Smooth muscle cell (in vitro differentiated cells): ENCODE data around the gene IQSEC1. TPM values are rescaled to one million over a fixed set of nuclear protein-coding genes. Genes with fewer than 3 reads are reported as not detected.

Experiments used
- DNase-seq: peaks from one replicate; lab custom pipeline; 2025; ENCODE audit not compliant: unreplicated experiment; lab: John Stamatoyannopoulos, UW
- H2AFZ ChIP-seq: fragments of 200-600 bp; sonication (generic); 2 replicates; pipeline ENCODE4 v1.6.0; 2016; ENCODE audit warnings: antibody characterized with exemption, low read depth, mild to moderate bottlenecking
- H3F3A ChIP-seq: fragments of 200-600 bp; sonication (generic); 2 replicates; pipeline ENCODE4 v1.6.0; 2017; ENCODE audit warnings: antibody characterized with exemption, low read depth
- H3K27ac ChIP-seq: fragments of 200-600 bp; sonication (generic); 2 replicates; pipeline ENCODE4 v1.5.1; 2016; ENCODE audit warnings: low read depth, mild to moderate bottlenecking
- H3K27me3 ChIP-seq: fragments of 200-600 bp; sonication (generic); 2 replicates; pipeline ENCODE4 v1.6.1; 2016; ENCODE audit warnings: low read depth, mild to moderate bottlenecking
- H3K36me3 ChIP-seq: fragments of 200-600 bp; sonication (generic); 2 replicates; pipeline ENCODE4 v1.5.1; 2016; ENCODE audit warnings: low read depth
- H3K4me1 ChIP-seq: fragments of 200-600 bp; sonication (generic); 2 replicates; pipeline ENCODE4 v1.5.1; 2016; ENCODE audit warnings: low read depth
- H3K4me2 ChIP-seq: fragments of 200-600 bp; sonication (generic); 2 replicates; pipeline ENCODE4 v1.6.0; 2016; ENCODE audit warnings: mild to moderate bottlenecking
- H3K4me3 ChIP-seq: fragments of 200-600 bp; sonication (generic); 2 replicates; pipeline ENCODE4 v1.5.1; 2016; ENCODE audit warnings: mild to moderate bottlenecking
- H3K79me2 ChIP-seq: fragments of 200-600 bp; sonication (generic); 2 replicates; pipeline ENCODE4 v1.6.0; 2016; ENCODE audit warnings: low read depth, mild to moderate bottlenecking
- H3K9ac ChIP-seq: fragments of 200-600 bp; sonication (generic); 2 replicates; pipeline ENCODE4 v1.6.0; 2016; ENCODE audit warnings: low read depth
- H3K9me3 ChIP-seq: fragments of 200-600 bp; sonication (generic); replicated peaks from 2 replicates; pipeline ENCODE4 v1.5.1; 2016; ENCODE audit warnings: low read depth
- H4K20me1 ChIP-seq: fragments of 200-600 bp; sonication (generic); 2 replicates; pipeline ENCODE4 v1.6.0; 2016; ENCODE audit warnings: low read depth
- CTCF ChIP-seq: fragments of 200-600 bp; sonication (generic); IDR thresholded peaks from 2 replicates; pipeline ENCODE4 v1.5.1; 2017; ENCODE audit warnings: borderline replicate concordance, mild to moderate bottlenecking, antibody characterized with exemption; ENCODE audit not compliant: insufficient read depth, poor library complexity, severe bottlenecking
- WGBS: methylation state at CpG from one replicate; pipeline ENCODE4 v1.1.7; 2016; ENCODE audit warnings: low lambda C conversion rate; 5-methylcytosine and 5-hydroxymethylcytosine counted together
- polyA plus RNA-seq: library from polyadenylated mRNA; unstranded; fragments of >200 nt; fragmentation: Nextera tagmentation; extraction: Ambion mirVana; gene quantifications from 2 replicates; pipeline ENCODE4 v1.2.1, GENCODE V29; 2016
- total RNA-seq: library from RNA; depleted of rRNA; stranded (reverse); fragments of >200 nt; gene quantifications from 2 replicates; pipeline ENCODE4 v1.2.3, GENCODE V29; 2014

IQSEC1 gene
- total and polyA plus RNA-seq, 2 experiments from 2014 or later = 18.9 to 19.8 TPM

- H3K79me2 ChIP-seq = no peaks in the 10 kb centered on the region
Measured at GRCh38 chr3:12903000-12903800, 170.0 kb downstream of the IQSEC1 start.

DNA sequence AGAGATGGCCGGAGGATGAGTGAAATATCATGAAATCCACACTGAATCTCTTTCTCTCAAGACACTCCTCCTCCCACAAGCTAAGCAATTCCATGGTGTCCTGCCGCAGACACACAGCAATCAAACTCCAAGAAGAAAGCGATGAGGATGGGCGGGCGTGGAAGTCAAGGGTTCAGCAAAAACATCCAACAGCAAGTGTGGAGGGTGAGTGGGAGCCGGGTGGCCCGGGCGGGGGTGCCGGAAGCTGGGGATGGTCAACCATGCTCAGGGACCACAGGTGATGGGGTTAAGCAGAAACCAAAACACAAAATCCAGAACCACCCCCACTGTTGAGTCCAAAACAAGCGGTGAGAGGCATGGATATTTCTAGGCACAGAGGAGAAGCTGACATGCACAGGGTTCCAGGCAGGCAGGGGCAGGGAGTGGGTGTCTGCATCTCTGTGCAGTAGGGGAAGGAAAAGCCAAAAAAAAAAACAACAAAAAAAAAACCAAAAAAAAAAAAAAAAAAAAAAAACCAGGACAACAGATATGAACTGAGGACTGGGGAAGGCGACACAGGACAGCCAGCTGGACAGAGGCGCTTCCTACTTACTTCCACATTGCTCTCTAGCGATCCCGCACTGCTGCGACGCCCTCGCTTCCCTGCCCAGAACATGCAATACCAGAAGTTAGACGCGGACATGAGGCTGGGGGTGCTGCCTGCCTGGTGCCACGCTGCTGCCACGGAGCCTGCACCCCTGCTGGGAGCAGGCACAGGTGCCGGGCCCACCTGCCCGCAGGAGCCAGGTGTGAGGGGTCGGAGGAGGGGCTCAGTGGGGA is 170.8 kb downstream of the IQSEC1 start:
- no peak overlapping the region for H3K4me2 ChIP-seq
- H2AFZ ChIP-seq = no peak overlapping the region
- no peaks in the 10 kb centered on the region for H3K4me1 ChIP-seq
- no peak overlapping the region for H3K27ac ChIP-seq
- no peak overlapping the region for H3K4me3 ChIP-seq
- 95% methylated on average over 24 of the region's 24 CpGs for WGBS
- no peaks in the 10 kb centered on the region for H3F3A ChIP-seq
- H3K79me2 ChIP-seq = no peaks in the 10 kb centered on the region
- no peaks in the 10 kb centered on the region for H3K9me3 ChIP-seq
- no peak for DNase-seq
- no peak for TF ChIP-seq CTCF
- H3K36me3 ChIP-seq = no peaks in the 10 kb centered on the region
- no peak overlapping the region for H3K9ac ChIP-seq
- H4K20me1 ChIP-seq = peaks cover 20% of the 10 kb centered on the region
- H3K27me3 ChIP-seq = no peaks in the 10 kb centered on the region

More at GRCh38 chr3:12903000-12903800, 170.0 kb downstream of the IQSEC1 start:
- no peak overlapping the region for H3K4me3 ChIP-seq
- no peaks in the 10 kb centered on the region for H3K9me3 ChIP-seq
- H4K20me1 ChIP-seq = peaks cover 20% of the 10 kb centered on the region
- H3K27ac ChIP-seq = no peak overlapping the region
- H3F3A ChIP-seq = no peaks in the 10 kb centered on the region
- H3K4me2 ChIP-seq = no peak overlapping the region
- DNase-seq = no peak
- TF ChIP-seq CTCF = no peak
- no peaks in the 10 kb centered on the region for H3K36me3 ChIP-seq
- H3K27me3 ChIP-seq = no peaks in the 10 kb centered on the region
- no peak overlapping the region for H3K9ac ChIP-seq
- H3K4me1 ChIP-seq = no peaks in the 10 kb centered on the region
- 97% methylated on average over 20 of the region's 20 CpGs for WGBS
- H2AFZ ChIP-seq = no peak overlapping the region

- Histone ChIP-seq H3K9ac (no peak overlapping the region), H3K79me2 (no peaks in the 10 kb centered on the region)
Measured at GRCh38 chr3:12901623-12902045, 171.6 kb downstream of the IQSEC1 start.

More at GRCh38 chr3:12901623-12902045, 171.6 kb downstream of the IQSEC1 start:
- no peak for TF ChIP-seq CTCF
- Histone ChIP-seq H3K4me2 (no peak overlapping the region), H3K4me3 (no peak overlapping the region), H2AFZ (no peak overlapping the region), H3K9me3 (no peaks in the 10 kb centered on the region), H3F3A (no peaks in the 10 kb centered on the region), H3K27ac (no peak overlapping the region), H3K36me3 (no peaks in the 10 kb centered on the region), H4K20me1 (peaks cover 20% of the 10 kb centered on the region), H3K27me3 (no peaks in the 10 kb centered on the region), H3K4me1 (no peaks in the 10 kb centered on the region)
- DNase-seq = no peak
- WGBS = 92% methylated on average over 6 of the region's 6 CpGs
